Fibroblast of lung (primary cell): ENCODE measurements around the gene NSMF. TPM values are rescaled to one million over a fixed set of nuclear protein-coding genes. Genes with fewer than 3 reads are reported as not detected.

ENCODE experiments used
- DNase-seq, 2 donors: peaks; one replicate each; pipeline versions ENCODE4 v3.0.0 to v3.0.0-alpha.2; 2010; ENCODE audit warnings: low read depth in 2 of 2
- H2AFZ ChIP-seq: 2 replicates; pipeline ENCODE4 v1.5.1; 2012; ENCODE audit warnings: low read length, control low read depth, inconsistent platforms
- H3K27ac ChIP-seq: 2 replicates; pipeline ENCODE4 v1.5.1; 2011; ENCODE audit warnings: low read length, control low read depth; ENCODE audit not compliant: insufficient read depth
- H3K27me3 ChIP-seq: 2 replicates; pipeline ENCODE4 v1.5.1; 2011; ENCODE audit warnings: mild to moderate bottlenecking, low read length; ENCODE audit not compliant: control insufficient read depth, insufficient read depth
- H3K36me3 ChIP-seq: 2 replicates; pipeline ENCODE4 v1.5.1; 2011; ENCODE audit warnings: low read length; ENCODE audit not compliant: control insufficient read depth, insufficient read depth
- H3K4me1 ChIP-seq: 2 replicates; pipeline ENCODE4 v1.5.1; 2011; ENCODE audit warnings: low read length; ENCODE audit not compliant: control insufficient read depth, insufficient read depth; ENCODE audit errors: extremely low read depth
- H3K4me2 ChIP-seq: 2 replicates; pipeline ENCODE4 v1.5.1; 2011; ENCODE audit warnings: low read length, control low read depth; ENCODE audit not compliant: insufficient read depth; ENCODE audit errors: extremely low read depth
- H3K4me3 ChIP-seq, 4 experiments: fragments of 200-600 bp in 1 of 4; sonication (generic) in 1 of 4; replicated peaks in 1 of 4; 2 replicates each; pipeline ENCODE4 v1.5.1; 2011 to 2016; ENCODE audit warnings: low read length in 4 of 4, low read depth in 3 of 4, mild to moderate bottlenecking in 3 of 4, control low read depth in 2 of 4, inconsistent platforms in 1 of 4, mixed read lengths in 1 of 4; ENCODE audit not compliant: insufficient read depth in 1 of 4; ENCODE audit errors: control extremely low read depth in 1 of 4
- H3K79me2 ChIP-seq: 2 replicates; pipeline ENCODE4 v1.5.1; 2012; ENCODE audit warnings: mild to moderate bottlenecking, low read length, inconsistent platforms; ENCODE audit not compliant: control insufficient read depth, insufficient read depth
- H3K9ac ChIP-seq: 2 replicates; pipeline ENCODE4 v1.5.1; 2011; ENCODE audit warnings: mild to moderate bottlenecking, low read length, control low read depth; ENCODE audit not compliant: insufficient read depth
- H3K9me3 ChIP-seq: 2 replicates; pipeline ENCODE4 v1.5.1; 2012; ENCODE audit warnings: low read depth, low read length; ENCODE audit not compliant: control insufficient read depth, insufficient read depth
- H4K20me1 ChIP-seq: 2 replicates; pipeline ENCODE4 v1.5.1; 2011; ENCODE audit warnings: low read length; ENCODE audit not compliant: control insufficient read depth, insufficient read depth; ENCODE audit errors: extremely low read depth
- CTCF ChIP-seq, 2 donors: IDR thresholded peaks in 1 of 2; conservative IDR thresholded peaks in 1 of 2; 1 replicate in 1 of 2; 2 replicates in 1 of 2; pipeline ENCODE4 v1.5.1; 2011 to 2012; ENCODE audit warnings: low read length in 2 of 2, control low read depth in 1 of 2, inconsistent platforms in 1 of 2, low read depth in 1 of 2, mild to moderate bottlenecking in 1 of 2
- EZH2 ChIP-seq: IDR thresholded peaks from 2 replicates; pipeline ENCODE4 v1.5.1; 2012; ENCODE audit warnings: low read length, control low read depth, mild to moderate bottlenecking; ENCODE audit errors: missing control alignments
- polyA plus RNA-seq, 2 donors: library from polyadenylated mRNA; depleted of rRNA in 1 of 2; stranded (reverse) in 1 of 2; unstranded in 1 of 2; fragments of >200 nt; gene quantifications; 2 replicates each; pipeline ENCODE4 v1.2.1, GENCODE V29; 2011 to 2012; ENCODE audit warnings: missing spikeins in 1 of 2
- total RNA-seq: library from RNA; depleted of rRNA; stranded (reverse); fragments of >200 nt; gene quantifications from 2 replicates; pipeline ENCODE4 v1.2.1, GENCODE V29; 2014

The NSMF gene
- total and polyA plus RNA-seq, 2 donors (not counting 1 experiment from before 2014, with no cell fraction given): 13.4 to 15.0 TPM

GRCh38 chr9:137447722-137448601 is 11.2 kb downstream of the NSMF start:
- no peak overlapping the region for H2AFZ ChIP-seq
- peaks cover 6% of the 10 kb centered on the region for H3K36me3 ChIP-seq
- no peaks in the 10 kb centered on the region for H3K9me3 ChIP-seq
- no peak overlapping the region for H3K4me3 ChIP-seq
- H3K4me1 ChIP-seq: peaks cover 2% of the 10 kb centered on the region
- TF ChIP-seq CTCF (conservative IDR thresholded peaks at IDR 0.05 in 1 of 2, IDR thresholded peaks at IDR 0.05 in 1 of 2; ENCODE audit: low read depth in 1 of 2, low read length in 2 of 2): no peak
- no peak for TF ChIP-seq EZH2
- H3K4me2 ChIP-seq: no peak overlapping the region
- H3K27me3 ChIP-seq: no peaks in the 10 kb centered on the region
- H3K79me2 ChIP-seq: no peaks in the 10 kb centered on the region
- no peaks in the 10 kb centered on the region for H4K20me1 ChIP-seq
- H3K27ac ChIP-seq: no peak overlapping the region
- H3K9ac ChIP-seq: no peak overlapping the region
- DNase-seq: no peak

GRCh38 chr9:137446851-137447471 is 12.2 kb downstream of the NSMF start:
- TF ChIP-seq EZH2 (no peak), CTCF (conservative IDR thresholded peaks at IDR 0.05 in 1 of 2, IDR thresholded peaks at IDR 0.05 in 1 of 2; ENCODE audit: low read depth in 1 of 2, low read length in 2 of 2) (no peak)
- H3K9me3 ChIP-seq: no peaks in the 10 kb centered on the region
- DNase-seq: no peak

GRCh38 chr9:137445930-137446431 is 13.2 kb downstream of the NSMF start:
- H3K79me2 ChIP-seq: no peaks in the 10 kb centered on the region
- no peaks in the 10 kb centered on the region for H3K27me3 ChIP-seq
- no peak overlapping the region for H3K4me3 ChIP-seq
- H3K4me2 ChIP-seq: no peak overlapping the region
- TF ChIP-seq EZH2 (no peak), CTCF (conservative IDR thresholded peaks at IDR 0.05 in 1 of 2, IDR thresholded peaks at IDR 0.05 in 1 of 2; ENCODE audit: low read depth in 1 of 2, low read length in 2 of 2) (no peak)
- no peak overlapping the region for H3K27ac ChIP-seq
- no peaks in the 10 kb centered on the region for H4K20me1 ChIP-seq
- H3K36me3 ChIP-seq: peaks cover 3% of the 10 kb centered on the region
- H3K4me1 ChIP-seq: peaks cover 2% of the 10 kb centered on the region
- H2AFZ ChIP-seq: no peak overlapping the region
- no peaks in the 10 kb centered on the region for H3K9me3 ChIP-seq
- no peak for DNase-seq
- H3K9ac ChIP-seq: no peak overlapping the region

More at GRCh38 chr9:137446851-137447471, 12.2 kb downstream of the NSMF start:
- Histone ChIP-seq H3K4me2 (no peak overlapping the region), H3K4me3 (no peak overlapping the region), H3K27ac (no peak overlapping the region), H3K4me1 (peaks cover 2% of the 10 kb centered on the region), H3K9ac (no peak overlapping the region), H3K79me2 (no peaks in the 10 kb centered on the region), H2AFZ (no peak overlapping the region), H3K27me3 (no peaks in the 10 kb centered on the region), H4K20me1 (no peaks in the 10 kb centered on the region), H3K36me3 (peaks cover 3% of the 10 kb centered on the region)
